ENCODE measurements around the gene PRR3.
"Not testable (repeated sequence)": the region's sequence is repeated elsewhere in the genome, so short reads cannot be mapped to it uniquely, and the experiment has no call there.

Gene PRR3

DNA sequence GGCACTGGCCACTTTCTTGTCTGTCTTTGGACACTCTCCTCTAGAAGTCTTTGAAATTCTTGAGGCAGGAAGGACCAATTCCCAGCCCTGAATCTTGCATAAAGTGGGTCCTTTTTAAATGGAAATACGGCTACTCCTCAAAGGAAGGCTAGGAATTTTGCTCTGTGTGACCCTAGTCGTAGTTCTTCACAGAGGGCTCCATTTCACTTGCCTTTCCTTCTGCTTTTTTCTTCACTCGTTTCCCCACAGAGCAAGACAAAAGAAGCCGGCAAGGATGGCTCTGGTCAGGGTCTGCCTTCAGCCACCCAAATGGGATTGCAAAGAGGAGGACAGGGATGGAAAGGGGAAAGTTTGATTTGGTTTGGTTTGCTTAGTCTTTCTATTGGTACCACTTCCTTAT is 42.0 kb upstream of the PRR3 start:
- H3K4me3 ChIP-seq (ENCODE audit: low read depth, low read length), result no peak overlapping the region
- no peak for TF ChIP-seq CTCF (IDR thresholded peaks at IDR 0.05; ENCODE audit: borderline replicate concordance, insufficient read depth, low read depth, low read length)

DNA sequence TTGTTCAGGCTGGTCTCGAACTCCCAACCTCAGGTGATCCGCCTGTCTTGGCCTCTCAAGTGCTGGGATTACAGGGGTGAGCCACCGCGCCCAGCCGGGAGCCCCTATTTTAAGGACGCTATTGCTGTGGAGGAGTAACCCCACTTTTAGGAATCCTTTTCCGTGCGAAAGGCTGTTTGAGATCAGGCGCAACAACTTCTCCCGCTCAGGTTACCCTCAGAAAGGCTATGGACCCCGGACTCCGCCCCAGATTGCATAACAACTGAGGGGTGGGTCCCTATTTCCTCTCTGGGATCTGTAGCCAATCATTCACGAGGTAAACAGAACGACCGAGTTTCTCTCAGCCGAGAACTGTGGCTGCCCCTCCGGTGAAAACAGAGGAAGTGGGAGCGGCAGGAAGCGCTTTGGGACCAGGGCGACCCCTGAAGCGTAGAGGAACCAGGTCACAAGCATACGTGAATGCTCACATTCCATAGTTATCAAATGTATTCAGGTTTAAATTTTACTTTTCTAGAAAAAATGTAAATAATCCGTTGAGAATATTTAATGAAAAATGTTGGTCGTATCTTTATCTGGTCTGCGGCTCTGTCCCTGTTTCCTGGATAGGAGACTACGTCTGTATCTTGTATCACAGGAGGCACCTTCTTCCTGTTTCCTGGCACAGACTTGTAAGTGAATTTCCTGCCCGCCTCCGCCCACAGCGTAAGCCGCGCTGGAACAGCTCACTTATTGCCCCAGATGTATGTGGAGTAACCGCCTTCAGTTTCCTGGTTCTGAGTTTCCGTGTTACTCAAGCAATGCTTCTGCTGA is 40.9 kb upstream of the PRR3 start:
- TF ChIP-seq CTCF (IDR thresholded peaks at IDR 0.05; ENCODE audit: borderline replicate concordance, insufficient read depth, low read depth, low read length), result no peak
- H3K4me3 ChIP-seq (ENCODE audit: low read depth, low read length), result peak overlapping the region; percentile 46

GRCh38 chr6:30516754-30517076 is 40.4 kb upstream of the PRR3 start:
- H3K4me3 ChIP-seq (ENCODE audit: low read depth, low read length), result not testable (repeated sequence)

- not testable (repeated sequence) for H3K4me3 ChIP-seq (ENCODE audit: low read depth, low read length)
Observed at GRCh38 chr6:30517767-30518504, 39.2 kb upstream of the PRR3 start.

- H3K4me3 ChIP-seq (ENCODE audit: low read depth, low read length), result not testable (repeated sequence)
Observed at GRCh38 chr6:30518505-30519145, 38.5 kb upstream of the PRR3 start.

- no peak overlapping the region for H3K4me3 ChIP-seq (ENCODE audit: low read depth, low read length)
- no peak for TF ChIP-seq CTCF (IDR thresholded peaks at IDR 0.05; ENCODE audit: borderline replicate concordance, insufficient read depth, low read depth, low read length)
Observed at GRCh38 chr6:30520522-30520921, 36.6 kb upstream of the PRR3 start.

DNA sequence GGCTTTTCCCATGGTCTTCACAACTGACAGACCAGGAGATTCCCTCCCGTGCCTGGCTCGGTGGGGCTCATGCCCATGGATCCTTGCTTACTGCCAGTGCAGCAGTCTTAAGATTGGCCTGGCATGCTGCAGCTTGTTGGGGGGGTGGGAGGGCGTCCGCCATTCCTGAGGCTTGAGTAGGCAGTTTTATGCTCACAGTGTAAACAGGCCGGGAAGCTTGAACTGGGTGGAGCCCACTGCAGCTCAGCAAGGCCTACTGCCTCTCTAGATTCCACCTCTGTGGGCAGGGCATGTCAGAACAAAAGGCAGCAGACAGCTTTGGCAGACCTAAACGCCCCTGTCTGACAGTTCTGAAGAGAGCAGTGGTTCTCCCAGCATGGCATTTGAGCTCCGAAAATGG is 36.0 kb upstream of the PRR3 start:
- H3K4me3 ChIP-seq (ENCODE audit: low read depth, low read length), result not testable (repeated sequence)

- H3K4me3 ChIP-seq (ENCODE audit: low read depth, low read length), result not testable (repeated sequence)
Observed at GRCh38 chr6:30521952-30522351, 35.1 kb upstream of the PRR3 start.

DNA sequence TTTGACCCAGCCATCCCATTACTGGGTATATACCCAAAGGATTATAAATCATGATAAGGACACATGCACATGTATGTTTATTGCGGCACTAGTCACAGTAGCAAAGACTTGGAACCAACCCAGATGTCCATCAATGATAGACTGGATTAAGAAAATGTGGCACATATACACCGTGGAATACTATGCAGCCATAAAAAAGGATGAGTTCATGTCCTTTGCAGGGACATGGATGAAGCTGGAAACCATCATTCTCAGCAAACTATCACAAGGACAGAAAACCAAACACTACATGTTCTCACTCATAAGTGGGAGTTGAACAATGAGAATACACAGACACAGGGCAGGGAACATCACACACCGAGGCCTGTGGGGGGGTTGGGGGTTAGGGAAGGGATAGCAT is 30.7 kb upstream of the PRR3 start:
- not testable (repeated sequence) for H3K4me3 ChIP-seq (ENCODE audit: low read depth, low read length)

DNA sequence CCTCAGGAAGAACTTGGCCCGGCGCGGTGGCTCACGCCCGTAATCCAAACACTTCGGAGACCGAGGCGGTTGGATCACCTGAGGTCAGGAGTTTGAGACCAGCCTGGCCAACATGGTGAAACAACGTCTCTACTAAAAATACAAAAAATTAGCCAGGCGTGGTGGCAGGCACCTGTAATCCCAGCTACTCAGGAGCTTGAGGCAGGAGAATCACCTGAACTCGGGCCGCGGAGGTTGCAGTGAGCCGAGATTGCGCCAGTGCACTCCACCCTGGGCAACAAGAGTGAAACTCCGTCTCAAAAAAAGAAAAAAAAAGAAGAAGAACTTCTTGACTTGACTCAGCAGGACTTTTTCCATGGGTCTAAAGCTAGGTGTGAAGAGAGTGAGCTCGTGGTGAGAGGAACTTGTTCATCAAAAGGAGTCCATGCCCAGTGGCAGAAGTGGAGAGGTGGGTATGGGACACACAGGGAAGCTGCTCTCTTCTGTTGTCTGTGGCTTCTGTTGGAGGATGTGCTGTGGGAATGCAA is 27.7 kb upstream of the PRR3 start:
- H3K4me3 ChIP-seq (ENCODE audit: low read depth, low read length), result not testable (repeated sequence)

DNA sequence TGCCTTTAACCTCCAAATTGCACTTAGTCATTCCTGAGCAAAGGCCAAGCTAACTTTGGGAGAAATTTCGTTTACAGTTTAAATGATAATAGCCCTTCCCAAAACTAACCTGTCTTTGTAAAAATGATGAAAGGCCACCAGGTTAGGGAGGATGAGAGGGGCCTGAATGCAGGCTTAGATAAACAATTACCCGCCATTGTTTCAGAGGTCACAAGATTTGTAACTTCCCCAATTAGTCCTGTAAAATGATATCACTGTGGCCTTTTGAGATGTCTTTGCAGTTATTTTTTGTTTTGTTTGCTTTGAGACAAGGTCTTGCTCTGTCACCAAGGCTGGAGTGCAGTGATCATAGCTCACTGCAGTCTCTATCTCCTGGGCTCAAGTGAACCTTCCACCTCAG is 27.1 kb upstream of the PRR3 start:
- no peak overlapping the region for H3K4me3 ChIP-seq (ENCODE audit: low read depth, low read length)
- TF ChIP-seq CTCF (IDR thresholded peaks at IDR 0.05; ENCODE audit: borderline replicate concordance, insufficient read depth, low read depth, low read length), result no peak

Measured in GM12875 (cell line).